Tibial artery (tissue), 4 donors: ENCODE results near the gene INPP5A.

Experiments used
- DNase-seq, 2 donors: peaks; one replicate each; pipeline ENCODE4 v3.0.0-alpha.2; 2019
- H3K27ac ChIP-seq, 2 donors: fragments of 200-600 bp; sonication (generic) in 1 of 2; 1 replicate in 1 of 2; 2 replicates in 1 of 2; pipeline ENCODE4 v1.5.1; 2018 to 2019; ENCODE audit warnings: mild to moderate bottlenecking in 1 of 2
- H3K27me3 ChIP-seq, 2 donors: fragments of 200-600 bp; sonication (generic) in 1 of 2; one replicate each; pipeline versions ENCODE4 v1.5.1 to v1.6.0; 2016 to 2019
- H3K36me3 ChIP-seq, 3 donors: fragments of 200-600 bp; sonication (generic) in 2 of 3; one replicate each; pipeline ENCODE4 v1.5.1; 2016 to 2019; ENCODE audit warnings: mild to moderate bottlenecking in 2 of 3
- H3K4me1 ChIP-seq, 4 donors: fragments of 200-600 bp; sonication (generic) in 2 of 4; 1 replicate in 3 of 4; 2 replicates in 1 of 4; pipeline ENCODE4 v1.5.1; 2016 to 2019
- H3K4me3 ChIP-seq, 2 donors: fragments of 200-600 bp; sonication (generic) in 1 of 2; 1 replicate in 1 of 2; 2 replicates in 1 of 2; pipeline ENCODE4 v1.5.1; 2018 to 2019; ENCODE audit warnings: mild to moderate bottlenecking in 2 of 2
- H3K9me3 ChIP-seq, 3 donors: fragments of 200-600 bp; sonication (generic) in 1 of 3; one replicate each; pipeline ENCODE4 v1.5.1; 2016 to 2019
- CTCF ChIP-seq, 2 experiments: fragments of 200-600 bp in 1 of 2; fragments of 450-650 bp in 1 of 2; IDR thresholded peaks; one replicate each; pipeline ENCODE4 v1.5.1; 2017 to 2019; ENCODE audit warnings: antibody characterized with exemption in 2 of 2, mild to moderate bottlenecking in 1 of 2, moderate library complexity in 1 of 2
- intact Hi-C: fragments of 100-400 bp; cut with DNase I; formaldehyde crosslinking; loops from one replicate; pipeline ENCODE4 v1.15.0; 2023; ENCODE audit warnings: low total_unique reads

The INPP5A gene

DNA sequence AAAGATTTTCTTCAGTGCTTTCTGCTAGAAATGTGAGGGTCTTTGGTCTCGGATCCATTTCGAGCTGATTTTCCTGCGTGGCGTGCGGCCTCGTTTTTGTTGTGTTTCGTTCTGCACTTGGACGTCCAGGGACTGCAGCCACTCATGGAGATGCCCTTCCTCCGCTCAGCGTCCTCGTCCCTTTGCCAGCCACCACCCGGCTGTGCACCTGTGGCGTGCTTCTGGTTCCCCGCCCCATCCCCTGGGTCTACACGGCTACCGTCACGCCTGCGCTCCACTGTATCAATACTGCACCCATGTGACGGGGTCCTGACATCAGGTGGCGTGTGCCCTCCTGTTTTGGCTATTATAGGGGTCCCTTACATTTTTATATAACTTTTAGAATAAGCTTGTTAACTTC is 291.1 kb downstream of the INPP5A start:
- H3K4me1 ChIP-seq: no peaks in the 10 kb centered on the region
- no peak overlapping the region for H3K27ac ChIP-seq
- H3K36me3 ChIP-seq: no peaks in the 10 kb centered on the region
- H3K27me3 ChIP-seq: peaks cover 0 to 18% of the 10 kb centered on the region in 2 donors
- DNase-seq: peak in 1 of 2 donors; percentile 62
- no peak overlapping the region for H3K4me3 ChIP-seq
- intact Hi-C loops: no loop called here
- TF ChIP-seq CTCF (IDR thresholded peaks at IDR 0.05): no peak
- no peaks in the 10 kb centered on the region for H3K9me3 ChIP-seq

DNA sequence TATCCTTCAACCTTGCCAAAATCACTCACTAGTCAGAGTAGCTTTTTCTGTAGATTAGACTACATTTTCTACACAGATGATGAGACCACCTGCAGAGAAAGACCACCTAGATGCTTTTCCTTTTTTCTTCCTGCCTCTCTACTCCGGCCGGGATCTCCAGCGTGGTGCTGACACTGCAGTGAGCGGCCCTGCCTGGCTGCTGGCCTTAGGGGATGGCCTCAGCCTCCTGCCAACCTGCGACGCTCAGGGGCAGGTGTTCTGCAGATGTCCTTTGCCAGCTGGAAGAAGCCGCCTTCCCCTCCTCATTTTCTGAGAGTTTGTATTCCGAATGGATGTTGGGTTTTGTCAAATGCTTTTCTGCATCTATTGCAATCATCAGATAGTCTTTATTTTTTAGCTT is 291.8 kb downstream of the INPP5A start:
- H3K27ac ChIP-seq: no peak overlapping the region
- no peaks in the 10 kb centered on the region for H3K9me3 ChIP-seq
- TF ChIP-seq CTCF (IDR thresholded peaks at IDR 0.05): no peak
- H3K4me1 ChIP-seq: no peaks in the 10 kb centered on the region
- peaks cover 0 to 24% of the 10 kb centered on the region in 2 donors for H3K27me3 ChIP-seq
- no peak for DNase-seq
- H3K36me3 ChIP-seq: no peaks in the 10 kb centered on the region
- no peak overlapping the region for H3K4me3 ChIP-seq
- intact Hi-C loops: no loop called here

DNA sequence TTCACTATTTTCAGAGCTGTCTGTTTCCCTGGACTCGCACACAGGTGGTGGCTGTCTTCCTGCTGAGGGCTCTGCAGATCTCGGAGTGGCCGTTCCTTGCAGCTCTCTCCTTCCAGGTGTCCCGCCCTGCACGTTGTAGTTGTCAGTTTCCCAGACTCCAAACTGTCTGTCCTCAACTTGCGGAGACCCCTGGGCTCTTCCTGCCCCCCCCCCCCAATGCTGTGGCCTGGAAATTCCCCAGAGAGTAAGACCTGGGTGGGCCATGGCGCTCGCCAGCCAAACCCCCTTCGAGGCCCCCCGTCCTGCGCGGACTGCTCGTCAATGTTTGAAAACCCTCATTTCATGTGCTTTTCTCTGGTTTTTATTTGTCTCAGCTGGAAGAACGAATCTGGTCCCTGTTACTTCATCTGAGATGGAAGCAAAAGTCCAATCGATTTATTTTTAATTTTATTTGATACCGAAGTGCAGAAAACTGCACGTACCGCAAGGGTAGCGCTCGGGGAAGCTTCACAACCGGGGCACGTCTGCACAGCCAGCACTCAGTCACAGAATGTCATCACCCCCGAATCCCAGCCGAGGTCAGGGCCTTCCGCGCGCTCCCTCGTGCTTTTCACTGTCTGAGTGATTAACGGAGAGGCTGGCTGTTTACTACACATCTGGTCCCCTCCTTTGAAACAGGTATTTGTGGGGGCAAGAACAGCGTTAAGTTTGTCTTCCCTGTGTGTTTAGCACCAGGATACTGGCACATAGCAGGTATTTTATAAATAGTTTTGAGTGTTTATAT is 294.8 kb downstream of the INPP5A start:
- TF ChIP-seq CTCF (IDR thresholded peaks at IDR 0.05): no peak
- no peak for DNase-seq
- intact Hi-C loops: no loop called here

More for the DNA sequence above, 294.8 kb downstream of the INPP5A start:
- peaks cover 0 to 10% (median 0%) of the 10 kb centered on the region in 4 donors for H3K4me1 ChIP-seq
- H3K9me3 ChIP-seq: no peaks in the 10 kb centered on the region
- peaks cover 0 to 49% of the 10 kb centered on the region in 2 donors for H3K27me3 ChIP-seq
- H3K27ac ChIP-seq: no peak overlapping the region
- H3K36me3 ChIP-seq: no peaks in the 10 kb centered on the region
- H3K4me3 ChIP-seq: no peak overlapping the region
